HG02588 (cell line): ENCODE data around the gene HLA-DMA.
A peak's percentile ranks its signal among the peaks of the same experiment; 100 is the strongest.

Experiments
- ATAC-seq: cut with Tn5 transposase; IDR thresholded peaks from one replicate; pipeline ENCODE4 v1.9.1; 2021; ENCODE audit warnings: mild to moderate bottlenecking, moderate library complexity; ENCODE audit not compliant: unreplicated experiment

Gene HLA-DMA

DNA sequence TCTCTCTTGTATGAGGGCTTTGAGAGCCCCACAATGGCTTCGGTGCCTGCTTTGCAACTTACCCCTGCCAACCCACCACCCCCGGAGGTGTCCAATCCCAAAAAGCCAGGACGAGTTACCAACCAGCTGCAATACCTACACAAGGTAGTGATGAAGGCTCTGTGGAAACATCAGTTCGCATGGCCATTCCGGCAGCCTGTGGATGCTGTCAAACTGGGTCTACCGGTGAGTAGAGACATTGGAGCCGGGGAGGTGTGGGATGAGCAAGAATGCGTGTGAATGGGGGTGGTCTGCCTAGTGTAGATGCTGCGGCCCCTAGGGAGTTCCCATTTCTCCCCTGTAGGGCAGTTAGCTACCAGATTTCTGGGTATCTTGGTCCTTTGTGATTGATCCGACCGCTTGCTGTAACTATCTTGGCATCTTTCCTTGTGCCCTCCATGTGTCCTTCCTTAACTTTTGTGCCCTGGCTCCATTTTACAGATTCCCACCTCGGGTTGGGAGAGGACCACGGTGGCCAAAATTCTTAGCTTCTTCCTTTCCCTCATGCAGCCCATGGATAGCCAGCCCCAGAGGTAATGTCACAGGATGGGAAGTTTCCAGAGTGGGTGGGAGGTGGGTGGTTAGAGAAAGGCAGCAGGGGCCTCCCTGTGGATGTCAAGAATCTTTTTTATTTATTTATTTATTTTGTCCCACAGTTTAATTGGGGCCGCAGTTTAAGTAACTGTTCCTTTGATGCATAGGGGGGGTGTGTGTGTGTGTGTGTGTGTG, 21.8 kb upstream of the HLA-DMA start:
- no peak for ATAC-seq

DNA sequence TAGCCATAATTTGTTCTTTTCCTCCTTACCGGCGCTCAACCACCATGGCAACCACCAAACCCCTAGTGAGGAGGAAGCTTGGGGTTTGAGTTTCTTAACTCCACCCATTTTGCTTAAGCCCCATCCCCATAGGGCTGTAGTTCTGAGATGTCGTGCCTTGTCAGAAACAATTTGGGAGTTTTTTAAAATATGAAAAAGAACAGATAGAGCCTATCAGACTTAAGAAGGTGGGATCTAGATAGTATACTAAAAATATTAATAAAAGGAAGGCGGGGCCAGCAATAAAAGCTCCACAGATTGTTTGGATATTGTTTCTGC, 21.1 kb upstream of the HLA-DMA start:
- ATAC-seq, result no peak

DNA sequence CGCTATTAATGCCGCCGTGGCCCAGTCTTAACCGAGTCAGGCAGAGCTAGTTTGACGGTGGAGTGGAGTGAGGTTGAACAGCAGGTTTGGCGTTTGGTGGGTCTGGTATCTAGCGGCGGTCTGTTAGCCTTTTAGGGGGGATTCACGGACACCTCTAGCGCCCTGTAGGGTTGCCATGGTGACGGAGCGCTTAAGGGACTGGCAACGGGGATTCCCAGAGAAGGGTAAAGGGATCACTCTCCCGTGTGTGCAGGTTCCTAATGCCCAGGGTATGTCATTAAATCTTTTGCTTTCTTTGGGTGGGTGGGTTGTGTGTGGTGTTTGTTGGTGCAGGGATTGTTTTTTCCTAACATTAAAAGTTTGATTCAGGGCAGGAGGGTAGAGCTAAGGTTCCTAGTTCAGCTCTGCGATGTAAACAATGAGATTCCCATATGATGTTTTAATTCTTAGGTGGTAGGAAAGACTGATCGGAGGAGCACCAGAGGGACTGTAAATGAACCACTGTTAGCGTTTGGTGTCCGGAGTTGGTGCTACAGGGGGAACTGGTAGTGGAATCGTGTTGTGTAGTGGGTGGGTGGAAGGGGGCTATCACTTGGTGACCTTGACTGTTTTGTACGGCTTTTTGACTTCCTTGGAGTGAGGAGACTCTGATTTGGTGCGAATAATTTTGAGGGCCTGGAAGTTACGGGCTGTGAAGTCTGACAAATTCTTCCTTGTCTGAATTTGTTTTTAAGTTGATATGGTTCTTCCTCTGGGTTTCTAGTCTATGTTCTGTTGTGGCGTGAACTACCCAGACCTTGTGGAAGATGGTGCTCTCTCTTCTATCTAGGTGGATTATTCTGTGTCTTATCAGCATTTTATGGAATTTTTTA, 20.5 kb upstream of the HLA-DMA start:
- ATAC-seq, result no peak

DNA sequence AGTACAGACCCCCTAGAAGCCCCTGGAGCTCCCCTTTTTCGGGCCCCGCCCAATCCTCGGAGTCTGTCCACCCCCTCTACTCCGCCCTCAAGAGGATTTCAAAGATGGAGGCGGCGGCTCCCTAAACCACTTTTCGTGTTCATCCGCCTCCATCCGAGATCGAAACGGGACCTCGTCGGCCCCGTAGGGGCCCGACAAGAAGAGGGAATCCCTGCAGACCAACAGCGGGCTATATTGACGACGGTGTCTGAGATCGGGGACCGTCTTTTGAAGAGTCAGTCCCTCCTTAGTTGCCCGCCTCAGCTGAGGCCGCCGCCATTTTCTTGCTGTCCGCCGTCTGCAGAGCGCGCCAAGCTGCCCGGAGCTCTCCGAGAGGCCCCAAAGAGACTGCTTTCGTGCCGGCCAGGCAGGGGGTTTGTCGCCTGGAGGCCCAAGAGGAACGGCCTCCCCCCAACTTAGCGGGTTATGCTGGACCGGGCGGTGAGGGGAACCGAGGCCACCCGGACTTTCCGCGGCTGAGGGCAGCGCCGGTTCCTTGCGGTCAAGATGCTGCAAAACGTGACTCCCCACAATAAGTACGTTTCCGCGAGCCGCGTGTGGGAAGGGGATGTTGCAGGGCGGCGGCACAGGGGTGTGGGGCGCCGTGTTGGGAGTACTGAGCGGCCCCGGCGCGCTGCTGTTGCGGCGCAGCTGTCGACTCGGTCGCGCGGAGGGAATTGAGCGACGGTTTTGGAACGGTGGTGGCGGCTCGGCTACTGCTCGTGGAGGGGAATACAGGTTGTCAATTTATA, 19.7 kb upstream of the HLA-DMA start:
- no peak for ATAC-seq

- ATAC-seq, result peak; percentile 35
Measured at GRCh38 chr6:32971581-32972352, 18.9 kb upstream of the HLA-DMA start.

DNA sequence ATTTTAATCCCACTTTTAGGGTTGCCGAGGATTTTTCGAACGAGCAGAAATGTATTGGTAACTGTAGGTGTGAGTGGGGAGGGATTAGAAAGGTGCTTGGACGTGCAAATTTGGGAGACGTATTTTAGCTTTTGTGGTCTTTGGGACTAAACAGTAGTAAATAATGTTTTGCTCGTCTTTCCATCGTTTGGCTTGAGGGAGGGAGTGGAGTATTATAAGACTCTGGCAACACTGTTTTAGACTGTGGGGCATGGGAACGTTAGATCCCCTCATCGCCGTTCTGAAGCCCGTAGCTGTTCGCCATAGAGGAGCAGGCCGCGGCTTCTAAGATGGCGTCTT, 18.3 kb upstream of the HLA-DMA start:
- no peak for ATAC-seq

- ATAC-seq, result no peak
Measured at GRCh38 chr6:32970413-32971241, 17.7 kb upstream of the HLA-DMA start.

DNA sequence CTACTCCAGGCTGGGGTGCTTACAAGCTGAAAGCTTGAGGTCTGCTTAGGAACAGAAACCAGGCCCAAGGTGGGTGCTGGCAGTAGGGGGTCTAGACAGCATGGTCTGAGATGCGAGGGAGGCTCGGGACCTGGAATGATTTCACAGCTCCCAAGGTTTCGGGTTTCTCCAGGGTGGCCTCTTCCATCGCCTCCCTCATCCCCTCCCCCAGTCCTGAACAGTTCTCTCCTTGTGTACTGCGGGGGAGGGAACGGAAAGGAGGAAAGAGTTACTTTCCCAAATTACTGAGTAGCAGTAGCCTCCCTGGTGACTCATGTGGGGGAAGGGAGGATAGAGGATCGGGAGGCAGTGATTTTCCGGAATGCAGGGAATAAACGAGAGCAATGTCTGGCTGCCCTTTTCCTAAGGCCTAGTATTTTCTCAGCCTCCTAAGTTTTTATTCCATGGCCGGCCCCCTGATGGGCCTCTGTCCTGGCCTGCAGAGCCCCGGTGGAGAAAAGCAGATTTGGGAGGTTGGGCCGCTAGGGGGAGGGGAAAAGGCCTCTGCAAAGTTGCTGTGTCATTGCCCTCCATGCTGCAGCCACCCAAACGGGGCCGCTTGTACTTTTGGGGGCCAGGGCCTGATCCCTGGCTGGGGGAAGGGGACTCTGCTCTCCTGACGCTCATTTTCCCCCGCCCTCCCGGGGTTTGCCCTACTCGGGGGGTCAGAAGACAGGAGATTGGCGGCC, 17.0 kb upstream of the HLA-DMA start:
- no peak for ATAC-seq

GRCh38 chr6:32968867-32969684, 16.2 kb upstream of the HLA-DMA start:
- ATAC-seq, result no peak

DNA sequence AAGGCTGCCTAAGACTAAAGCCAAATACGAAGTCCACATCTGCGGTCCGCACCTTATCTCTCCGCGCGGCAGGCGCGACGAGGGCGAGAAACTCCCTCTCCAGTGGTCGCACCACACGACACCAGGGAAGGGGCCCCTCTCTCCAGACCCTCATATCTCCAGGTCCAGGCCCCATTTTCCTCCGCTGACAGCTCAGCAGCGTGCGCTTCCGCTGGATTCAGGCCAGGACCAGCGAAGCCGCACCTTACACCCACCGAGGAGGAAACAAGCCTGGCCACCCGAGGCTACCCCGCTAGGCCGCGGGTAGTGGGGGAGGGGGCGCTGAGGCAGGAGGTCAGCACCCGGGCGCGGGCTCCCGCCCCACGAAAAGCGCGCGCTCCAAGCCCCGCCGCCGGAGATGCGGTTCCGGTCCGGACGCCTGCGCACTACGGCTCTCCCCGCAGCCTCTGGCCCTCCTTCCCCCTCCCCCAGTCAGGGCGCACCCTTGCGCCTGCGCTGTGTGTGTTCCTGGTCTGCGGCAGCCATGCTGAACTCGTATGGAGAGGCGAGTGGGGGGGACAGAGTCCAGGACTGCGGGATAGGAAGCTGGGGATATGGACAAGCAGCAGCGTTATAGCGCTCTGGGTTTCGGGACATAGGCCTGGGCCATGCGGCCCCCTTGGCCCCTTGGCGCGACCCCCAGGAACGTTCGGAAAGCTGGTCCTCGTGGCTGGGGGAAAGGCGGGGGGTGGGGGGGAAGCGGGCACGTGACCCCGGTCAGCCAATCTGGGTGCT, 15.4 kb upstream of the HLA-DMA start, which contains the start of gene BRD2:
TSS of gene BRD2 (plus strand) at position 502 of the 774 bp plus-strand sequence. CDS start 4,305 bp downstream, outside the sequence.
- ATAC-seq, result peak; percentile 31

DNA sequence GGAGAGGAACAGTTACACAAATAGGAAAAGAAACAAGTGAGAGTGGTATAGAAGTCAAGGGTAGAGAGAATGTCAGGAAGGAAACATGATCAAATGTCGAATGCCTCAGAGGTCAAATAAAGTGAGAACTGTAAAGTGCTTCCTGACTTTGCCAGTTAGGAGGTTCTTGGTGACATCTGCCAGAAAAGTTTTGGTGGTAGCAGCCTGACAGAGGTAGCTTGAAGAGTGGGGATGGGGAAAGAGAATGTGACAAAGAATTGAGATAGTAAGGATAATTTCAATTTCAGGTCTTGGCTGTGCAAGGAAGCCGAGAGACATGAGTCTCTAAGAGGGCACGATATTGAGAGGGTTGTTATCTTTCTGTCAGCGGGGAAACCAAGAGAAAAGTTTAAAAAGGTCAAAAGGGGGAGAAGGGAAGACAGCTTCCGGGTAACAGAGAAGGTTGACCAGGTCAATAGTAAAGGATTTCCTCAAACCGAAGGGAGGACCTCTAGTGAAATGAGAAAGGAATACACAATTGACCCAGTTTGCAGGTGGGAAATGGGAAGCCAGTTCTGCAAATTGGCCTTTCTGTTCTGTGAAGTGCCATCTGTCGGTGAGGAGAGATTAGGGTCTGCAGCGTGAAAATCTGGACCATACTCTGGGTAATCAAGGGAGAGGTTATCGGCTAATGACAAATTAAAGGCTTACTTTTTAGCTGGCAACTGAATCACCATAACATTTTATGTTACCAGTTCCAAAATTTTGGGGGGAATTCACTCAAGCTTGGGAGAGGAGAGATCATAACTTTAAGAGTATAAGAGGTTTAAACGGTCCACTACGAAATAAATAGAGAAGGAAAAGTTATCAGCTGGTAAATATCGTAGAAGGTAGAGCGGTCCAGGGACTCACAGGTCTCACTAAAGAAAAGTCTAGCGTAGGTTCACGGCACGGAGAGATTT, 14.5 kb upstream of the HLA-DMA start:
- ATAC-seq, result no peak

- no peak for ATAC-seq
Measured at GRCh38 chr6:32964776-32965175, 11.9 kb upstream of the HLA-DMA start.

DNA sequence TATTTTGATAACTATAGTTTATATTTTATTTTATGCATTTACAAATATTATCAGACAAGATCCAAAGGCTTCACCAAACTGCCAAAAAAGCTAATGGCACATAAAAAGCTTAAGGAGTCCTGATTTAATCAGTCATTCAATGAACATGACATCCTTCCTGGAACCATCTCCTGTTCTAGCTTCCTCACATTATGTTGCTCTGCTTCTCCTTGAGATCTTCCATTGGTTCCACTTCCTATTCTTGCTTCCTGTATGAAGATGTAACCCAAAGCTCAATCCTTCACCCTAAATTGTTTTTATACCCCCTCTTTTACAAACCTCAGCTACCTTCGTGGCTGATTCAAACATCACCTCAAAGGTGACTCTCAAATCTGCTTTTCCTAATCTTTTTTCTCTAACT, 11.0 kb upstream of the HLA-DMA start:
- no peak for ATAC-seq

DNA sequence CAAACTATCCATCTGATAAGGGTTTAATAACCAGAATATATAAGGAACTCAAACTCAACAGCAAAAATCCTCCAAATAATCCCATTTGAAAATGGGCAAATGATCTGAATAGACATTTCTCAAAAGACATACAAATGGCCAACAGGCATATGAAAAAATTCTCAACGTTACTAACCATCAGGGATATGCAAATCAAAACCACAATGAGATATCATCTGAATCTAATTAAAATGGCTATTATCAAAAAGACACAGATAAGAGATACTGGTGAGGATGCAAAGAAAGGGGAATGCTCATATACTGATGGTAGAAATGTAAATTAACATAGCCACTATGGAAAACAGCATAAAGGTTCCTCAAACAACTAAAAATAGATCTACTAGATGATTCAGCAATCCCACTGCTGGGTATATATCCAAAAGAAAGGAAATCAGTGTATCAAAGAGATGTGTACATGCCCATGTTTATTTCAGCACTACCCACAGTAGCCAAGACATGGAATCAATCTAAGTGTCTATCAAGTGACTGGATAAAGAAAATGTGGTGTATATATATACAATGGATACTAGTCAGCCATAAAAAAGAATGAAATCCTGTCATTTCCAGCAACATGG, 9.4 kb upstream of the HLA-DMA start:
- ATAC-seq, result no peak

GRCh38 chr6:32960563-32960962, 7.7 kb upstream of the HLA-DMA start:
- no peak for ATAC-seq

DNA sequence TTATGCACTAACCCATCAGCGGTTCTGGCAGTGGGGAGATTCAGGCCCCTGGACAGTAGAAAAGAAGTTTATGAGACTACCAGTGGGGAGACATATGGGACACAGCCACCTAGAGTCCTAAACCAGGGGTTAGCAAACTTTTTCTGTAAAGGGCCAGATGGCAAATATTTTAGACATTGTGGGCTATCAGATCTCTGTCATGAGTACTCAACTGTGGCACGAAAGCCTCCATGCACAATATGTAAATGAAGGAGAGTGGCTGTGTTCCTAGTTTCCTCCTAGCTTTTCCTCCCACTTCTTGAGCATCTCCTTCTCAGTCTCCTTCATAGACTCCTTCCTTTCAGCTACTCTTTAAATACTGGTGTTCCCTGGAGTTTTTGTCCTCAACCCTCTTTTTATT, 3.3 kb upstream of the HLA-DMA start:
- ATAC-seq, result no peak
